HL-60 (cell line): ENCODE results near the gene MVP.

Experiments used
- GABPA ChIP-seq: IDR thresholded peaks from 2 replicates; pipeline ENCODE4 v1.6.1; 2012; ENCODE audit warnings: low read depth
- TF ChIP-seq, protein P1 (sequence below): IDR thresholded peaks from one replicate; pipeline ENCODE4 v1.5.1; 2011; ENCODE audit warnings: low read length, control low read depth, inconsistent platforms; ENCODE audit not compliant: insufficient read depth
- TF ChIP-seq, protein P2 (sequence below): IDR thresholded peaks from 2 replicates; pipeline ENCODE4 v1.6.1; 2012; ENCODE audit warnings: low read depth; ENCODE audit not compliant: insufficient replicate concordance

DNA sequence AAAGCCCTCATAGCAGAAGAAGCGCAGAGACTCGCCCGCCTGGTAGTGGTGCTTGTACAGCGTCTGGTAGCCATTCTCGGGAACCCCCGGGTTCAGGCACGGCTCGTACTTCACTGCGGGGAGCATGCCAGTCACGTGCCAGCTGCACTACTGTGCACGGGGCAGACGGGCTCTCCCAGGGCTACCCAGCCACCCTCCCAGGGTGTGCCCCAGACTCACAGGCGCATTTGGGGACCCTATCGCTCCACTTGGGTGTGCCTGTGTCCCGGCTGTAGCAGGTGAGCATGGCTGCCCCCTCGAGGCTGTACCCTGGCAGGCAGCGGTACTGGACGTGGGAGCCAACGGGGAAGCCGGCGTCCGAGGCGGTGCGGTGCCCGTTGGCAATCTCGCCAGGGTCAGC, 53.1 kb downstream of the MVP start:
- TF ChIP-seq, protein P1, sequence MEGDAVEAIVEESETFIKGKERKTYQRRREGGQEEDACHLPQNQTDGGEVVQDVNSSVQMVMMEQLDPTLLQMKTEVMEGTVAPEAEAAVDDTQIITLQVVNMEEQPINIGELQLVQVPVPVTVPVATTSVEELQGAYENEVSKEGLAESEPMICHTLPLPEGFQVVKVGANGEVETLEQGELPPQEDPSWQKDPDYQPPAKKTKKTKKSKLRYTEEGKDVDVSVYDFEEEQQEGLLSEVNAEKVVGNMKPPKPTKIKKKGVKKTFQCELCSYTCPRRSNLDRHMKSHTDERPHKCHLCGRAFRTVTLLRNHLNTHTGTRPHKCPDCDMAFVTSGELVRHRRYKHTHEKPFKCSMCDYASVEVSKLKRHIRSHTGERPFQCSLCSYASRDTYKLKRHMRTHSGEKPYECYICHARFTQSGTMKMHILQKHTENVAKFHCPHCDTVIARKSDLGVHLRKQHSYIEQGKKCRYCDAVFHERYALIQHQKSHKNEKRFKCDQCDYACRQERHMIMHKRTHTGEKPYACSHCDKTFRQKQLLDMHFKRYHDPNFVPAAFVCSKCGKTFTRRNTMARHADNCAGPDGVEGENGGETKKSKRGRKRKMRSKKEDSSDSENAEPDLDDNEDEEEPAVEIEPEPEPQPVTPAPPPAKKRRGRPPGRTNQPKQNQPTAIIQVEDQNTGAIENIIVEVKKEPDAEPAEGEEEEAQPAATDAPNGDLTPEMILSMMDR: no peak
- no peak for TF ChIP-seq GABPA
- TF ChIP-seq, protein P2, sequence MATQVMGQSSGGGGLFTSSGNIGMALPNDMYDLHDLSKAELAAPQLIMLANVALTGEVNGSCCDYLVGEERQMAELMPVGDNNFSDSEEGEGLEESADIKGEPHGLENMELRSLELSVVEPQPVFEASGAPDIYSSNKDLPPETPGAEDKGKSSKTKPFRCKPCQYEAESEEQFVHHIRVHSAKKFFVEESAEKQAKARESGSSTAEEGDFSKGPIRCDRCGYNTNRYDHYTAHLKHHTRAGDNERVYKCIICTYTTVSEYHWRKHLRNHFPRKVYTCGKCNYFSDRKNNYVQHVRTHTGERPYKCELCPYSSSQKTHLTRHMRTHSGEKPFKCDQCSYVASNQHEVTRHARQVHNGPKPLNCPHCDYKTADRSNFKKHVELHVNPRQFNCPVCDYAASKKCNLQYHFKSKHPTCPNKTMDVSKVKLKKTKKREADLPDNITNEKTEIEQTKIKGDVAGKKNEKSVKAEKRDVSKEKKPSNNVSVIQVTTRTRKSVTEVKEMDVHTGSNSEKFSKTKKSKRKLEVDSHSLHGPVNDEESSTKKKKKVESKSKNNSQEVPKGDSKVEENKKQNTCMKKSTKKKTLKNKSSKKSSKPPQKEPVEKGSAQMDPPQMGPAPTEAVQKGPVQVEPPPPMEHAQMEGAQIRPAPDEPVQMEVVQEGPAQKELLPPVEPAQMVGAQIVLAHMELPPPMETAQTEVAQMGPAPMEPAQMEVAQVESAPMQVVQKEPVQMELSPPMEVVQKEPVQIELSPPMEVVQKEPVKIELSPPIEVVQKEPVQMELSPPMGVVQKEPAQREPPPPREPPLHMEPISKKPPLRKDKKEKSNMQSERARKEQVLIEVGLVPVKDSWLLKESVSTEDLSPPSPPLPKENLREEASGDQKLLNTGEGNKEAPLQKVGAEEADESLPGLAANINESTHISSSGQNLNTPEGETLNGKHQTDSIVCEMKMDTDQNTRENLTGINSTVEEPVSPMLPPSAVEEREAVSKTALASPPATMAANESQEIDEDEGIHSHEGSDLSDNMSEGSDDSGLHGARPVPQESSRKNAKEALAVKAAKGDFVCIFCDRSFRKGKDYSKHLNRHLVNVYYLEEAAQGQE: no peak
